GM12872 (cell line): Measurements from ENCODE around the gene FGF1.

ENCODE experiments used
- TF ChIP-seq, protein P1 (sequence below): IDR thresholded peaks from 3 replicates; pipeline ENCODE4 v1.5.1; 2011; ENCODE audit warnings: low read depth, mild to moderate bottlenecking, low read length, moderate library complexity; ENCODE audit not compliant: insufficient read depth

Gene FGF1

DNA sequence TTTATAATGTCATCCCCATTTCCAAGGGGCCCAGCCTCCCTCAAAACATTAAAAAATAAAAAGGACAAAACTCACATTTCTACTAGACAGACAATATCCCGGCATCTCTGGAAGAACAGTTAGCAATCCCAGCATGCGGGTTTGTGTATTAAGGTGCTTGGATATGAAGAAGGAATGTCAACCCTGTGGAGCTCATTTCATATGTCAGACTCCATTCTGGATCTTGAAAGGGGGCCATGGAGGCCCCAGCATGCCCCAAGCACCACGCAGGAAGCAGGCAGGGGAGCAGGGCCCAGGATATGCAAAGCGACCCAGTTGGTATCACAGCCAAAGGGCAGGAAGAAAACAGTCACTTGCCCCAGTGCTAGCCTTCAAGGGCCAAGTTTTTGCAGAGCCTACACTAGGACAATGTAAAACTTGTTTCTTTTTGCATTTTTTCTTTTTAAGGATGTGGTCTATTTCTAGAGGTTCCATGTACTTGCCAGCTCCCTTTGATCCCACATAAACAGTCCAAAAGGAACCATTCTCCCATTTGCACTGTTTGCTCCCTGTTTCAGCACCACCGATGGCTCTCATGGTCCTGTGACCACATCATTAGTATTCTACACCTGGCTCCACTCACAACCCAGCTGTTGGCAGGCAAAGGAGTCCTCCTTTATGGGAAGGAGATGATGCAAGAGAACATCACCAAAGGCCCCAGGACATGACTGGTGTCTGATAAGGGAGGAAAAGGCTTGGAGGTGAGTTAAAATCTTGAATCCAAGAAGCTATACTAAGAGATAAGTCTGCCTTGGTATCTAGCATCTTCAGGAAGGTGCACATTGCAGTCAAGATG lies 58.3 kb downstream of the FGF1 start:
- TF ChIP-seq, protein P1, sequence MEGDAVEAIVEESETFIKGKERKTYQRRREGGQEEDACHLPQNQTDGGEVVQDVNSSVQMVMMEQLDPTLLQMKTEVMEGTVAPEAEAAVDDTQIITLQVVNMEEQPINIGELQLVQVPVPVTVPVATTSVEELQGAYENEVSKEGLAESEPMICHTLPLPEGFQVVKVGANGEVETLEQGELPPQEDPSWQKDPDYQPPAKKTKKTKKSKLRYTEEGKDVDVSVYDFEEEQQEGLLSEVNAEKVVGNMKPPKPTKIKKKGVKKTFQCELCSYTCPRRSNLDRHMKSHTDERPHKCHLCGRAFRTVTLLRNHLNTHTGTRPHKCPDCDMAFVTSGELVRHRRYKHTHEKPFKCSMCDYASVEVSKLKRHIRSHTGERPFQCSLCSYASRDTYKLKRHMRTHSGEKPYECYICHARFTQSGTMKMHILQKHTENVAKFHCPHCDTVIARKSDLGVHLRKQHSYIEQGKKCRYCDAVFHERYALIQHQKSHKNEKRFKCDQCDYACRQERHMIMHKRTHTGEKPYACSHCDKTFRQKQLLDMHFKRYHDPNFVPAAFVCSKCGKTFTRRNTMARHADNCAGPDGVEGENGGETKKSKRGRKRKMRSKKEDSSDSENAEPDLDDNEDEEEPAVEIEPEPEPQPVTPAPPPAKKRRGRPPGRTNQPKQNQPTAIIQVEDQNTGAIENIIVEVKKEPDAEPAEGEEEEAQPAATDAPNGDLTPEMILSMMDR: no peak

GRCh38 chr5:142626786-142627185 lies 59.1 kb downstream of the FGF1 start:
- TF ChIP-seq, protein P1: no peak

DNA sequence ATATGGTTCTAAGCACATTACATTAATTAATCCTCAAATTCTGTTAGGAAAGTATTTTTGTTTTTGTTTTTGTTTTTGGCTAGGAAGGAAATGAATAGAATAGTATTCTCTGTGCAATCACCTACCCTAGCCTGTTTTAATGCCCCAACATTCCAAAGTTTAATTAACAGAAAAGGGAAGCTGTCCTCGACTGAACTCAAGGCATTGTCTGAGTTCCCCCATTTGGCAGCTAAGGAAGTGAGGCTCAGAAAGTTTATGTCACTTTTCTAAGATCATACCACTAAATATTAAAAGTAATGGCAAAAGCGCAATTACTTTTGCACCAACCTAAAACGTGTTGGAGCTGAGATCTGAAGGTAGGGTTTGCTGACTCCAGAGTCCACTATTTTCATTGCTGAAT lies 59.8 kb downstream of the FGF1 start:
- TF ChIP-seq, protein P1: no peak

DNA sequence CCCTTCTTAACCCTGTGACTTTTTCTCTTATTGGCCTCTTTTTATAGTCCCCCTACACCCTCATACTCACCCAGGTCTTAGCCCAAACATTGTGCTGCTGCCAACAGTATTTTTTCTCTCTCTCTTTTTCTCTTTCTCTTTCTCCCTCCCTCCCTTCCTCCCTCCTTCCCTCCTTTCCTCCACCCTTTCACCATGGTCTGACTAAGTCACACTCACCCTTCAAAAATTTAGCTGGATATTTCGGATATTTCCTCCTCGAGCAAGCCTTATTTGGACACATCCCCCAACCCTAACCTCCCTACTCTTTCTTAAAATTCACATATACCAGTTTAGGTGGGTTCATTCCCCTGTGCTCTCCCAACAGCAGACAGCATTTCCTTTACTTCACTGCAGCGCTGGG lies 64.7 kb downstream of the FGF1 start:
- TF ChIP-seq, protein P1: no peak

DNA sequence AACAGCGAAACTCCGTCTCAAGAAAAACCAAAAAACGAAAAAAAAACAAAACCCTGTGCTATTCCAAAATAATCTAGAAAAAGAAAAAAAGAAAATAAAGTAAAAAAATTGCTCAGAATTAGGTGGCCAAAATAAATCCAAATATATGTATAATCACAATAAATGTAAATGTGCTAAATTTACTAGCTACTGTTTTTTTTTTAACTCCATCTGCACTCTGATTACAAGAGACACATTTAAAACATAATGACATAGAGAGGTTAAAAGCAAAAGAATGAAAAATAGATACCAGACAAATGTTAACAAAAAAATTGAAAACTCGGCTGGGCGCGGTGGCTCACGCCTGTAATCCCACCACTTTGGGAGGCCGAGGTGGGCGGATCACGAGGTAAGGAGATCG lies 66.1 kb downstream of the FGF1 start:
- TF ChIP-seq, protein P1: no peak

DNA sequence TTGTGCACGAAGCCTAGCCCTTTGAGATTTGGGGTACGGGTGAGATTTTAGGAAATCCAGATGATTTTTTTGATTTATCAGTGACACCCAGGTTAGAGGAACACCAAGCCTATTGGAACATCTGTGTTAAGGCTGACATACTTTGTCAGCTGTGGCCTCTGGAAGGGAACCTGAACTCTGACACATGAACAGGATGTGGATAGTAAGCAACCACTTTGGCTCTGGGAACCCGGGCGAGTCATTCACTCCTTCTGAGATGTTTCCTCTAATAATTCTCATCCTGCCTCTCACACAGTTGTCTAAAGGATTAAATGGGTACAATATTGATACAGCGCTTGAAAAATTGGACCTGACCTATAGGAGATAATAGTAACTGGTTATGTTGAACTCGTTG lies 67.8 kb downstream of the FGF1 start:
- TF ChIP-seq, protein P1: no peak

DNA sequence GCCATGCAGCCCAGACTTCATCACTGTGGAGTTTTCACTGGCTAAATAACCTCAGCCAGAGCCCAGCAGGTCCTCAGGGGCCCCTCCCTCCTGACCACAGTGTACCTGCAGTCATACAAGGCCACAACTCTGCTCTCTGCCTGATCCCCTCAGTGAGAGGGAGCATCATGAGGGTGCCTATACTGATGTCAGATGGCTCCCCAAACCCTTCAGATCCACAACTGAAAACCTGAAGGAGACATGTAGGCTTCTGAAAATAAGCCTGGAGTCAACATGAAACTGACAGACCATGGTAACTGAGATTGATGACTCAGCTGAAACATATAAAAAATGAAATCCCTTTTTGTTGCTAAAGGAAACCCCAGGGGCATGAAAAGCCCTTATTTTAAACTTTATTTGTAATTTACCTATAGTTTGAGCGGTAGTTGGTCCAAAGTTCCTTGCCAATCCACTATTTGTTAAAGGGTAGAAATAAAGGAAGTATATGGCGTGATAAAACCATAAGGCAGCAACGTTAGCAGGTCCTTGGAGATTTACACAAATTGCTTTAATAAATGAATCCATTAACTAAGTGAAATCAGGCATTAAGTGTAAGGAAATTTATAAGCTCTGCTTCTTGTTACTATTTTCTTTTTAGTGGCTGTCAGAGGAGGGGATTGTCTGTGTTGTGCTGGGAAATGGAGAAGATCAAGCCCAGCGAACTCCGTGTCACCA lies 68.3 kb downstream of the FGF1 start:
- TF ChIP-seq, protein P1: no peak
